Caco-2 (cell line): ENCODE data around the gene TMEM204. TPM values are rescaled to one million over a fixed set of nuclear protein-coding genes. Genes with fewer than 3 reads are reported as not detected.
"Not testable (repeated sequence)": the region's sequence is repeated elsewhere in the genome, so short reads cannot be mapped to it uniquely, and the experiment has no call there.

ENCODE experiments used
- BruUV-seq: library from RNA; stranded (reverse); fragments of 400-500 nt; replicated peaks from 2 replicates; lab custom pipeline; 2021; lab: Mats Ljungman, UMichigan
- CTCF ChIA-PET: fragments of 300-600 bp; sonication (Branson Sonifier 250); formaldehyde crosslinking; loops from one replicate; lab custom pipeline; 2022; ENCODE audit warnings: antibody characterized with exemption; lab: Charles Lee
- POLR2A ChIA-PET: fragments of 300-600 bp; sonication (Branson Sonifier 250); formaldehyde crosslinking; loops from one replicate; lab custom pipeline; 2022; ENCODE audit warnings: antibody characterized with exemption; lab: Charles Lee
- DNase-seq, 2 experiments: peaks; one replicate each; pipeline versions ENCODE4 v3.0.0 to v3.0.0-alpha.2; 2020 to 2022
- H3K27me3 ChIP-seq: replicated peaks from 2 replicates; pipeline ENCODE4 v1.6.0; 2011; ENCODE audit warnings: low read length; ENCODE audit not compliant: control insufficient read depth, insufficient read depth
- H3K36me3 ChIP-seq: 2 replicates; pipeline ENCODE4 v1.5.1; 2011; ENCODE audit warnings: low read length; ENCODE audit not compliant: control insufficient read depth, insufficient read depth
- H3K4me1 ChIP-seq: fragments of 250-450 bp; sonication (Bioruptor Pico); 2 replicates; pipeline ENCODE4 v1.5.1; 2020; ENCODE audit warnings: mild to moderate bottlenecking
- H3K4me3 ChIP-seq: 2 replicates; pipeline ENCODE4 v1.5.1; 2011; ENCODE audit warnings: low read depth, mild to moderate bottlenecking, control low read depth, low read length
- H3K9me3 ChIP-seq: fragments of 250-450 bp; sonication (Bioruptor Pico); 2 replicates; pipeline ENCODE4 v1.5.1; 2020; ENCODE audit warnings: mild to moderate bottlenecking, moderate library complexity
- H3K27ac Mint-ChIP-seq: one replicate; pipeline ENCODE4 v1.8.0; 2022; ENCODE audit warnings: mixed read lengths; ENCODE audit not compliant: unreplicated experiment
- H3K27me3 Mint-ChIP-seq: one replicate; pipeline ENCODE4 v1.8.0; 2022; ENCODE audit warnings: mixed read lengths; ENCODE audit not compliant: insufficient read depth, unreplicated experiment
- H3K36me3 Mint-ChIP-seq: one replicate; pipeline ENCODE4 v1.8.0; 2022; ENCODE audit warnings: mild to moderate bottlenecking, mixed read lengths; ENCODE audit not compliant: insufficient read depth, unreplicated experiment
- H3K4me1 Mint-ChIP-seq: one replicate; pipeline ENCODE4 v1.8.0; 2022; ENCODE audit warnings: low read depth, mixed read lengths; ENCODE audit not compliant: unreplicated experiment
- H3K4me3 Mint-ChIP-seq: one replicate; pipeline ENCODE4 v1.8.0; 2022; ENCODE audit warnings: mild to moderate bottlenecking, moderate library complexity, mixed read lengths; ENCODE audit not compliant: unreplicated experiment
- H3K9me3 Mint-ChIP-seq: one replicate; pipeline ENCODE4 v1.8.0; 2022; ENCODE audit warnings: mixed read lengths; ENCODE audit not compliant: unreplicated experiment
- CTCF ChIP-seq, 2 experiments: fragments of 200-600 bp in 1 of 2; IDR thresholded peaks; 1 replicate in 1 of 2; 2 replicates in 1 of 2; pipeline versions ENCODE4 v1.5.1 to v1.8.0; 2011 to 2022; ENCODE audit warnings: antibody characterized with exemption in 1 of 2, control low read depth in 1 of 2, inconsistent platforms in 1 of 2, low read depth in 1 of 2, low read length in 1 of 2, mild to moderate bottlenecking in 1 of 2, moderate library complexity in 1 of 2; ENCODE audit not compliant: insufficient read depth in 1 of 2, severe bottlenecking in 1 of 2, unreplicated experiment in 1 of 2
- intact Hi-C: fragments of 100-400 bp; cut with micrococcal nuclease; formaldehyde crosslinking; loops from one replicate; pipeline ENCODE4 v1.10.0; 2022; ENCODE audit not compliant: unreplicated experiment
- total RNA-seq: library from RNA; stranded (reverse); gene quantifications from 2 replicates; pipeline ENCODE4 v1.2.3, GENCODE V29; 2022

TMEM204 gene
- total RNA-seq, 1 experiment from 2014 or later = not detected

GRCh38 chr16:1590366-1590765, 56.9 kb downstream of the TMEM204 start:
- H3K27me3 Mint-ChIP-seq = no peaks in the 10 kb centered on the region
- no peak overlapping the region for H3K27ac Mint-ChIP-seq
- H3K36me3 ChIP-seq = no peaks in the 10 kb centered on the region
- no peak for DNase-seq
- ChIA-PET CTCF (no interaction called here), POLR2A (no interaction called here)
- no peak overlapping the region for H3K4me3 ChIP-seq
- H3K4me1 Mint-ChIP-seq = no peaks in the 10 kb centered on the region
- H3K36me3 Mint-ChIP-seq = peaks cover 6% of the 10 kb centered on the region
- no peak for TF ChIP-seq CTCF (IDR thresholded peaks at IDR 0.05; ENCODE audit: insufficient read depth in 1 of 2, low read depth in 1 of 2, low read length in 1 of 2, severe bottlenecking in 1 of 2, unreplicated experiment in 1 of 2)
- H3K4me1 ChIP-seq = no peaks in the 10 kb centered on the region
- no peaks in the 10 kb centered on the region for H3K9me3 Mint-ChIP-seq
- H3K4me3 Mint-ChIP-seq = no peak overlapping the region
- no peaks in the 10 kb centered on the region for H3K27me3 ChIP-seq
- intact Hi-C loops = no loop called here
- BruUV-seq = no TSS peak
- no peaks in the 10 kb centered on the region for H3K9me3 ChIP-seq

- Mint-ChIP-seq H3K4me3 (no peak overlapping the region), H3K4me1 (no peaks in the 10 kb centered on the region), H3K27me3 (no peaks in the 10 kb centered on the region), H3K9me3 (no peaks in the 10 kb centered on the region), H3K27ac (no peak overlapping the region), H3K36me3 (peaks cover 6% of the 10 kb centered on the region)
- POLR2A ChIA-PET = no interaction called here
- no peak for TF ChIP-seq CTCF (IDR thresholded peaks at IDR 0.05; ENCODE audit: insufficient read depth in 1 of 2, low read depth in 1 of 2, low read length in 1 of 2, severe bottlenecking in 1 of 2, unreplicated experiment in 1 of 2)
- no peaks in the 10 kb centered on the region for H3K27me3 ChIP-seq
- H3K4me1 ChIP-seq = no peaks in the 10 kb centered on the region
- H3K9me3 ChIP-seq = no peaks in the 10 kb centered on the region
- no peak for DNase-seq
- no peak overlapping the region for H3K4me3 ChIP-seq
- CTCF ChIA-PET = no interaction called here
- BruUV-seq = no TSS peak
- H3K36me3 ChIP-seq = no peaks in the 10 kb centered on the region
- intact Hi-C loops = no loop called here
Observed at GRCh38 chr16:1590930-1591705, 57.7 kb downstream of the TMEM204 start.

GRCh38 chr16:1592446-1592845, 59.0 kb downstream of the TMEM204 start:
- ChIA-PET POLR2A (no interaction called here), CTCF (no interaction called here)
- Mint-ChIP-seq H3K4me1 (no peaks in the 10 kb centered on the region), H3K36me3 (peaks cover 6% of the 10 kb centered on the region), H3K27ac (no peak overlapping the region), H3K4me3 (no peak overlapping the region), H3K9me3 (no peaks in the 10 kb centered on the region), H3K27me3 (no peaks in the 10 kb centered on the region)
- BruUV-seq = no TSS peak
- no peaks in the 10 kb centered on the region for H3K27me3 ChIP-seq
- TF ChIP-seq CTCF (IDR thresholded peaks at IDR 0.05; ENCODE audit: insufficient read depth in 1 of 2, low read depth in 1 of 2, low read length in 1 of 2, severe bottlenecking in 1 of 2, unreplicated experiment in 1 of 2) = no peak
- DNase-seq = no peak
- intact Hi-C loops = no loop called here
- H3K4me1 ChIP-seq = no peaks in the 10 kb centered on the region
- H3K36me3 ChIP-seq = no peaks in the 10 kb centered on the region
- no peak overlapping the region for H3K4me3 ChIP-seq
- no peaks in the 10 kb centered on the region for H3K9me3 ChIP-seq

- H3K9me3 ChIP-seq, CTCF ChIA-PET, H3K27ac Mint-ChIP-seq: not testable (repeated sequence)
Observed at GRCh38 chr16:1595511-1595910, 62.0 kb downstream of the TMEM204 start.

More at GRCh38 chr16:1595511-1595910, 62.0 kb downstream of the TMEM204 start:
- DNase-seq, H3K4me1 Mint-ChIP-seq, H3K36me3 ChIP-seq, BruUV-seq, H3K9me3 Mint-ChIP-seq, H3K4me3 ChIP-seq, H3K27me3 Mint-ChIP-seq, H3K36me3 Mint-ChIP-seq, H3K4me3 Mint-ChIP-seq, intact Hi-C loops, H3K4me1 ChIP-seq, H3K27me3 ChIP-seq, POLR2A ChIA-PET: not testable (repeated sequence)
